Testis (tissue), 3 donors: Measurements from ENCODE around the gene ANKRD52. TPM values are rescaled to one million over a fixed set of nuclear protein-coding genes. Genes with fewer than 3 reads are reported as not detected.
A peak's percentile ranks its signal among the peaks of the same experiment; 100 is the strongest.
"Not testable (repeated sequence)": the region's sequence is repeated elsewhere in the genome, so short reads cannot be mapped to it uniquely, and the experiment has no call there.

Source experiments
- DNase-seq: peaks from one replicate; pipeline ENCODE4 v3.0.0-alpha.2; 2019
- H3K27ac ChIP-seq, 2 donors: fragments of 200-600 bp; sonication (generic); one replicate each; pipeline ENCODE4 v1.5.1; 2019
- H3K27me3 ChIP-seq: fragments of 200-600 bp; sonication (generic); one replicate; pipeline ENCODE4 v1.5.1; 2019
- H3K36me3 ChIP-seq: fragments of 200-600 bp; sonication (generic); one replicate; pipeline ENCODE4 v1.5.1; 2017; ENCODE audit warnings: low read depth; ENCODE audit errors: missing control alignments
- H3K4me1 ChIP-seq: fragments of 200-600 bp; sonication (generic); one replicate; pipeline ENCODE4 v1.5.1; 2019
- H3K4me3 ChIP-seq, 2 donors: fragments of 200-600 bp; sonication (generic); one replicate each; pipeline ENCODE4 v1.5.1; 2017 to 2019
- H3K9me3 ChIP-seq: fragments of 200-600 bp; sonication (generic); one replicate; pipeline ENCODE4 v1.5.1; 2017
- POLR2A ChIP-seq: fragments of 450-650 bp; IDR thresholded peaks from one replicate; pipeline ENCODE4 v1.6.1; 2017; ENCODE audit warnings: antibody characterized with exemption, mild to moderate bottlenecking, moderate library complexity
- WGBS, 2 donors: methylation state at CpG; one replicate each; pipeline ENCODE4 v1.1.5; 2018; 5-methylcytosine and 5-hydroxymethylcytosine counted together
- intact Hi-C: fragments of 100-400 bp; cut with DNase I; formaldehyde crosslinking; loops from one replicate; pipeline ENCODE4 v1.15.1; 2023; ENCODE audit warnings: low total_unique reads
- polyA plus RNA-seq: library from polyadenylated mRNA; stranded (reverse); fragments of 350-450 nt; fragmentation: Illumina TruSeq; extraction: RNeasy Lipid Tissue Mini Kit (QIAGEN cat#74804); gene quantifications from one replicate; pipeline ENCODE4 v1.2.3, GENCODE V29; 2014; ENCODE audit warnings: low read depth, low replicate concordance; ENCODE audit not compliant: insufficient read depth
- total RNA-seq, 2 donors: library from RNA; depleted of rRNA; stranded (reverse); fragments of >200 nt; gene quantifications; one replicate each; pipeline ENCODE4 v1.2.3, GENCODE V29; 2016
- TF ChIP-seq, protein P1 (sequence below), 3 experiments: fragments of 450-650 bp in 2 of 3; fragments of 200-600 bp in 1 of 3; sonication (generic) in 1 of 3; IDR thresholded peaks; one replicate each; pipeline ENCODE4 v1.5.1; 2016 to 2019; ENCODE audit warnings: antibody characterized with exemption in 3 of 3, mild to moderate bottlenecking in 2 of 3, moderate library complexity in 1 of 3

Gene ANKRD52
- total and polyA plus RNA-seq, 3 donors from 2014 or later = 20.1 to 32.3 (median 26.8) TPM

DNA sequence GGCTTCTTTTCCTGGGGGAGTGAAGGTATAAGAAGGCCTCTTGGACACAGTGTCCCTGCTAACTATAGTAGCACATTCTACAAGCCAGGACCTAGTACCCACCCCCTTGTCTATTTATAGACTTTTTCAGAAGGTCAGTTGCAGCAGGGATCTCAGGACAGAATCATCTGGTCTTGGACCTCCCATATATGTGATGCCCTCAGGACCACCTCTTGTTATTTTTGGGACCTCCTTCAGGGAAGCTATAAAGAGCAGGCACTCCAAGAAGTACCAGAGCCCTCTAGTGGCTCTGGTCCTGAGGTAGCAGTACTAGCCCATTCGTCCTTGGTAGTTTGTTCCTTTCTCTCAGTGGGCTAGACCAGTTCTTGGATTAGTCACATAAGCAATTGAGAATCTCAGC lies 12.8 kb upstream of the ANKRD52 start:
- intact Hi-C loops = no loop called here
- WGBS, 2 donors = 14 to 45% methylated on average over 1 of the region's 1 CpG
- Histone ChIP-seq H3K36me3 (no peaks in the 10 kb centered on the region), H3K4me3 (no peak overlapping the region), H3K27ac (peak overlapping the region in 1 of 2 donors; percentile 17), H3K27me3 (no peaks in the 10 kb centered on the region), H3K9me3 (no peaks in the 10 kb centered on the region), H3K4me1 (peaks cover 26% of the 10 kb centered on the region)
- DNase-seq = peak; percentile 27
- TF ChIP-seq POLR2A = no peak
- TF ChIP-seq, protein P1, sequence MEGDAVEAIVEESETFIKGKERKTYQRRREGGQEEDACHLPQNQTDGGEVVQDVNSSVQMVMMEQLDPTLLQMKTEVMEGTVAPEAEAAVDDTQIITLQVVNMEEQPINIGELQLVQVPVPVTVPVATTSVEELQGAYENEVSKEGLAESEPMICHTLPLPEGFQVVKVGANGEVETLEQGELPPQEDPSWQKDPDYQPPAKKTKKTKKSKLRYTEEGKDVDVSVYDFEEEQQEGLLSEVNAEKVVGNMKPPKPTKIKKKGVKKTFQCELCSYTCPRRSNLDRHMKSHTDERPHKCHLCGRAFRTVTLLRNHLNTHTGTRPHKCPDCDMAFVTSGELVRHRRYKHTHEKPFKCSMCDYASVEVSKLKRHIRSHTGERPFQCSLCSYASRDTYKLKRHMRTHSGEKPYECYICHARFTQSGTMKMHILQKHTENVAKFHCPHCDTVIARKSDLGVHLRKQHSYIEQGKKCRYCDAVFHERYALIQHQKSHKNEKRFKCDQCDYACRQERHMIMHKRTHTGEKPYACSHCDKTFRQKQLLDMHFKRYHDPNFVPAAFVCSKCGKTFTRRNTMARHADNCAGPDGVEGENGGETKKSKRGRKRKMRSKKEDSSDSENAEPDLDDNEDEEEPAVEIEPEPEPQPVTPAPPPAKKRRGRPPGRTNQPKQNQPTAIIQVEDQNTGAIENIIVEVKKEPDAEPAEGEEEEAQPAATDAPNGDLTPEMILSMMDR (IDR thresholded peaks at IDR 0.05) = peak in 2 of 3 experiments; percentile 21 to 22

DNA sequence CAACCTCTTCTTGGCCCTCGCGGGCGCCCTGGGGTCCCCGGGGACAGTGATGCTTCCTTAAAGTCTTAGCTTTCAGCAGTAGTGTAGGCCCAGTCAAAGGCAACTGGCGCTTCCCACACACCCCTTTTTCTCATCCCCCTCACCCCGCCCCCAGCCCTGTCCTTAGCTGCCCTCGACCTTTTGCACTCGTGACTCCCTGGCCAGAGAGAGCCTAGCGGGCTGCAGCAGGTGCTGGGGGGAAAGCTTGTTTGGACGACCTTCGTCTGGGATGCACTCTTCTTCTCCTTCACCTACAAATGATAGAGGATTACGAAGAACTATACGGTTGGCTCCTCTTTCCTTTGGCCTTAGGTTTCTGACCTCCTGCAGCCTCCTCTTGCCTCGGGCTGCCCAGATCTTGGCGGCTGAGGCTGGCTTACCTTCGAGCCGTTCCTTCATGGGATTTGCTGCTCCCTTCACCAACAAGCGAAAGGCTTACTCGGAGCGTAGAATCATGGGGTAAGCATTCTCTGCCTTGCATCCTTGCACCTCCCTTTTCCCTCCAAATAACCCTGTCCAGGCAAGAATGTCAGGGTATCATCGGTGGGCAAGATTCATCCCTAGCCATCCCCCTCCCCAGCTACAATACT lies 9.4 kb upstream of the ANKRD52 start:
- Histone ChIP-seq H3K27me3 (no peaks in the 10 kb centered on the region), H3K36me3 (no peaks in the 10 kb centered on the region), H3K4me1 (peaks cover 26% of the 10 kb centered on the region), H3K4me3 (peak overlapping the region; percentile 72 to 76), H3K9me3 (no peaks in the 10 kb centered on the region), H3K27ac (peak overlapping the region; percentile 91)
- intact Hi-C loops = no loop called here
- peak; percentile 48 for DNase-seq
- TF ChIP-seq, protein P1 (IDR thresholded peaks at IDR 0.05) = no peak
- TF ChIP-seq POLR2A = no peak
- WGBS, 2 donors = 12 to 19% methylated on average over 17 to 21 of the region's 21 CpGs

DNA sequence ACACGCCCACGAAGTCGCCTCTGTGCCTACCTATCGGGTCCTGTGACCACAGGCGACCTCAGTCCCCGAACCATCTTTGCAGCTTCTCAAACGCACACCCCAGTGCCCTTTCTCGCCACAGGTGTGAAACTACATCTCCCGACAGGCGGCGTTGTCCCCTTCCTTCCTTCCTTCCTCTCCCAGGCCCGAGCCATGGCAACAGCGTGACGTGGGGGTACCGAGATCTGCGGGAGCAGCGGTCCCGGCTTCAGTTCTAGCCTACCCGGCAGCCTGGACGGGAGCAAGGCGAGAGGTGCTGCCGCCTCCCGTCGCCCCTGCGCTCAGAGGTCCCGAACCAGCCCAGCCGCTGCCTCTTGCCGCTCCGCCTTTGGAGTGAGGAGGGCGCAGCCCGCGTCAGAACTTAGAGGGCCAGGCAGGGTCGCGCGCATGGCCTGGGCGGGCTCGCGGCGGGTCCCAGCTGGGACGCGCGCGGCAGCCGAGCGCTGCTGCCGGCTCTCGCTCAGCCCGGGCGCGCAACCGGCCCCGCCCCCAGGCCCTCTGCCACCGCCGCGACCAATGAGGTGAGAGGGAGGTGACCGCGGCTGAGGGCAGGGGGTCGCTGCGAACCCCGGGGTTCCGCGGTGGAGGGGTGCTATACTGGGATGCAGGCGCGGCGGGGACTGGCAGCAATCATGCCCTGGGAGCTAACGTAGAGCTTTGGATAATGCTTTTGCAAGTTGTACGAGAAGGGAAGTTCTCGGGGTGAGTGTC lies 8.7 kb upstream of the ANKRD52 start, which contains the start of gene COQ10A:
Gene COQ10A (plus strand): TSS at position 250 of the 750 bp plus-strand sequence. CDS start 177 bp downstream, at position 427.
- Histone ChIP-seq H3K9me3 (no peaks in the 10 kb centered on the region), H3K27ac (peak within 1 kb of the TSS; percentile 91), H3K36me3 (no peaks in the 10 kb centered on the region), H3K27me3 (no peaks in the 10 kb centered on the region), H3K4me1 (peaks cover 26% of the 10 kb centered on the region), H3K4me3 (peak within 1 kb of the TSS; percentile 72 to 76)
- peak; percentile 96 for DNase-seq
- WGBS, 2 donors = 0% methylated on average over 7 to 67 of the region's 68 CpGs
- TF ChIP-seq, protein P1 (IDR thresholded peaks at IDR 0.05) = peak; percentile 59 to 73 (median 63)
- no peak for TF ChIP-seq POLR2A
- intact Hi-C loops = no loop called here

DNA sequence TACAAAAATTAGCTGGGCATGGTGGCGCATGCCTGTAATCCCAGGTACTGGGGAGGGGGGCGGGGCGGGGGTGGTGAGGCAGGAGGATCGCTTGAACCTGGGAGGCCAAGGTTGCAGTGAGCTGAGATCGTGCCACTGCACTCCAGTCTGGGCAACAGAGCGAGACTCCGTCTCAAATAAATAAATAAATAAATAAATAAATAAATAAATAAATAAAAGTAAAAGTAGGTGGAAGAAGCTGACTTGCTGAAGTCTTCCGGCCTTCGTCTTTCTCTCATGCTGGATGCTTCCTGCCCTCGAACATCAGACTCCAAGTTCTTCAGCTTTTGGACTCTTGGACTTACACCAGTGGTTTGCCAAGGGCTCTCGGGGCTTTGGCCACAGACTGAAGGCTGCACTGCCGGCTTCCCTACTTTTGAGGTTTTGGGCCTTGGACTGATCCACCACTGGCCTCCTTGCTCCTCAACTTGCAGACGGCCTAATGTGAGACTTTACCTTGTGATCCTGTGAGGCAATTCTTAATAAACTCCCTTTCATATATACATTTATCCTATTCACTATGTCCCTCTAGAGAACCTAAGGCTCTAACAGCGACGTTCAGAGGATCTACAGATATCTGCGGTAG lies 8.0 kb upstream of the ANKRD52 start:
- 47 to 49% methylated on average over 16 of the region's 16 CpGs for WGBS, 2 donors
- H3K27me3 ChIP-seq, intact Hi-C loops, H3K36me3 ChIP-seq, H3K9me3 ChIP-seq, DNase-seq: not testable (repeated sequence)
- peak overlapping the region; percentile 72 to 76 for H3K4me3 ChIP-seq
- peak overlapping the region; percentile 91 for H3K27ac ChIP-seq
- peaks cover 20% of the 10 kb centered on the region for H3K4me1 ChIP-seq

DNA sequence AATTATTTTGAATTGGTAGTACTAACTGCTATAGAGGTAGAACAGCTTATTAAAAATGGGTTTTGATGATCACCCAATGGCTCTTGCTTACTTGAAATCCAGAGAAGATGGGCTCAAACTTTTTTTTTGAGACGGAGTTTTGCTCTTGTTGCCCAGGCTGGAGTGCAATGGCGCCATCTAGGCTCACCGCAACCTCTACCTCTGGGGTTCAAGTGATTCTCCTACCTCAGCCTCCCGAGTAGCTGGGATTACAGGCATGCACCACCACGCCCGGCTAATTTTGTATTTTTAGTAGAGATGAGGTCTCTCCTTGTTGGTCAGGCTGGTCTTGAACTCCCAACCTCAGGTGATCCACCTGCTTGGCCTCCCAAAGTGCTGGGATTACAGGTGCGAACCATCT lies 4.8 kb upstream of the ANKRD52 start:
- DNase-seq, H3K27ac ChIP-seq, H3K36me3 ChIP-seq, intact Hi-C loops, H3K4me1 ChIP-seq, H3K27me3 ChIP-seq, H3K9me3 ChIP-seq, H3K4me3 ChIP-seq: not testable (repeated sequence)
- 90 to 91% methylated on average over 7 of the region's 7 CpGs for WGBS, 2 donors
